Left lung (tissue), 14 donors: ENCODE measurements around the gene DET1. TPM values are rescaled to one million over a fixed set of nuclear protein-coding genes. Genes with fewer than 3 reads are reported as not detected.

Source experiments
- ATAC-seq: fragments of 200-7000 bp; cut with Tn5 transposase; one replicate; pipeline ENCODE4 v1.9.1; 2020; ENCODE audit warnings: moderate library complexity
- DNase-seq, 4 donors: peaks; one replicate each; pipeline ENCODE4 v3.0.0-alpha.2; 2013 to 2020
- H3K27ac ChIP-seq, 2 donors: fragments of 200-600 bp; sonication (generic) in 1 of 2; one replicate each; pipeline versions ENCODE4 v1.5.0 to v1.8.0; 2020 to 2021
- H3K27me3 ChIP-seq, 2 donors: fragments of 200-600 bp; sonication (generic) in 1 of 2; one replicate each; pipeline versions ENCODE4 v1.5.0 to v1.8.0; 2020 to 2021
- H3K36me3 ChIP-seq, 2 donors: fragments of 200-600 bp; sonication (generic) in 1 of 2; one replicate each; pipeline versions ENCODE4 v1.5.0 to v1.8.0; 2020 to 2021
- H3K4me1 ChIP-seq, 2 donors: fragments of 200-600 bp; one replicate each; pipeline ENCODE4 v1.8.0; 2021
- H3K4me3 ChIP-seq, 2 donors: fragments of 200-600 bp; sonication (generic) in 1 of 2; one replicate each; pipeline versions ENCODE4 v1.5.0 to v1.8.0; 2020 to 2021; ENCODE audit warnings: mild to moderate bottlenecking in 1 of 2
- H3K9me3 ChIP-seq, 2 donors: fragments of 200-600 bp; sonication (generic) in 1 of 2; one replicate each; pipeline versions ENCODE4 v1.5.0 to v1.8.0; 2020 to 2021
- CTCF ChIP-seq, 2 donors: fragments of 200-600 bp; sonication (generic) in 1 of 2; IDR thresholded peaks; one replicate each; pipeline versions ENCODE4 v1.5.0 to v1.8.0; 2021; ENCODE audit warnings: antibody characterized with exemption in 2 of 2
- intact Hi-C, 2 donors: fragments of 100-400 bp; cut with DNase I; formaldehyde crosslinking; loops; one replicate each; pipeline versions ENCODE4 v1.11.2 to v1.14.2; 2022
- long read RNA-seq, 12 donors: library from polyadenylated mRNA in 2 of 12; unstranded in 2 of 12; transcript quantifications; one replicate each; pipeline ENCODE4 v2.0.0 and lab custom pipeline, GENCODE V29; 2019 to 2026
- polyA plus RNA-seq, 6 donors: library from polyadenylated mRNA; unstranded; fragments of 120-200 nt; gene quantifications; one replicate each; pipeline ENCODE4 v1.2.1, GENCODE V29; 2013; ENCODE audit not compliant: insufficient read length in 6 of 6
- total RNA-seq, 2 donors: library from RNA; stranded (reverse); fragmentation: NEBNext Ultra II Directional; extraction: Animal tissue kit (Norgen Biotek cat#: 25700); gene quantifications; one replicate each; pipeline ENCODE4 v1.2.1, GENCODE V29; 2021
- donor health status: DM: no; HTN: yes; CAD: no.
- donor health status: DM: no; HTN: no; CAD: no.

The DET1 gene
- total RNA-seq (1 to 10 TPM; 4.0 to 4.2 TPM), polyA plus RNA-seq (10 to 100 TPM; 12.8 to 17.7 (median 16.4) TPM)
- long read RNA-seq, donor 1, transcript DET1-208 (1 exons, 3,844 nt), result major isoform, 12 of 20 reads
- long read RNA-seq, donor 1, partial matches to known transcripts, result 7 of 20 reads
- long read RNA-seq, donor 1, other reads (novel, unspliced or antisense), result 0 of 20 reads
- long read RNA-seq, donor 2, transcript DET1-208 (1 exons, 3,844 nt), result major isoform, 12 of 16 reads
- long read RNA-seq, donor 2, partial matches to known transcripts, result 0 of 16 reads
- long read RNA-seq, donor 2, other reads (novel, unspliced or antisense), result 0 of 16 reads
- long read RNA-seq, donor 3, partial matches to known transcripts, result 0 of 2 reads
- long read RNA-seq, donor 3, other reads (novel, unspliced or antisense), result 0 of 2 reads
- long read RNA-seq, donor 4, partial matches to known transcripts, result 0 of 1 reads
- long read RNA-seq, donor 4, other reads (novel, unspliced or antisense), result 0 of 1 reads
- long read RNA-seq, donor 5, transcript DET1-208 (1 exons, 3,844 nt), result major isoform, 10 of 12 reads
- long read RNA-seq, donor 5, partial matches to known transcripts, result 0 of 12 reads
- long read RNA-seq, donor 5, other reads (novel, unspliced or antisense), result 0 of 12 reads
- long read RNA-seq, donor 6, partial matches to known transcripts, result 0 of 4 reads
- long read RNA-seq, donor 6, other reads (novel, unspliced or antisense), result 0 of 4 reads
- long read RNA-seq, donor 7, partial matches to known transcripts, result 0 of 4 reads
- long read RNA-seq, donor 7, other reads (novel, unspliced or antisense), result 0 of 4 reads
- long read RNA-seq, donor 8, transcript DET1-201 (5 exons, 2,267 nt), result minor isoform, 5 of 12 reads
- long read RNA-seq, donor 8, transcript DET1-208 (1 exons, 3,844 nt), result major isoform, 7 of 12 reads
- long read RNA-seq, donor 8, partial matches to known transcripts, result 0 of 12 reads
- long read RNA-seq, donor 8, other reads (novel, unspliced or antisense), result 0 of 12 reads
- long read RNA-seq, donor 9, partial matches to known transcripts, result 0 of 1 reads
- long read RNA-seq, donor 9, other reads (novel, unspliced or antisense), result 0 of 1 reads
- long read RNA-seq, donor 10, partial matches to known transcripts, result 0 of 2 reads
- long read RNA-seq, donor 10, other reads (novel, unspliced or antisense), result 2 of 2 reads
- long read RNA-seq, donor 11, result 0 reads
- long read RNA-seq, donor 12, transcript DET1-208 (1 exons, 3,844 nt), result major isoform, 6 of 8 reads
- long read RNA-seq, donor 12, partial matches to known transcripts, result 0 of 8 reads
- long read RNA-seq, donor 12, other reads (novel, unspliced or antisense), result 0 of 8 reads

DNA sequence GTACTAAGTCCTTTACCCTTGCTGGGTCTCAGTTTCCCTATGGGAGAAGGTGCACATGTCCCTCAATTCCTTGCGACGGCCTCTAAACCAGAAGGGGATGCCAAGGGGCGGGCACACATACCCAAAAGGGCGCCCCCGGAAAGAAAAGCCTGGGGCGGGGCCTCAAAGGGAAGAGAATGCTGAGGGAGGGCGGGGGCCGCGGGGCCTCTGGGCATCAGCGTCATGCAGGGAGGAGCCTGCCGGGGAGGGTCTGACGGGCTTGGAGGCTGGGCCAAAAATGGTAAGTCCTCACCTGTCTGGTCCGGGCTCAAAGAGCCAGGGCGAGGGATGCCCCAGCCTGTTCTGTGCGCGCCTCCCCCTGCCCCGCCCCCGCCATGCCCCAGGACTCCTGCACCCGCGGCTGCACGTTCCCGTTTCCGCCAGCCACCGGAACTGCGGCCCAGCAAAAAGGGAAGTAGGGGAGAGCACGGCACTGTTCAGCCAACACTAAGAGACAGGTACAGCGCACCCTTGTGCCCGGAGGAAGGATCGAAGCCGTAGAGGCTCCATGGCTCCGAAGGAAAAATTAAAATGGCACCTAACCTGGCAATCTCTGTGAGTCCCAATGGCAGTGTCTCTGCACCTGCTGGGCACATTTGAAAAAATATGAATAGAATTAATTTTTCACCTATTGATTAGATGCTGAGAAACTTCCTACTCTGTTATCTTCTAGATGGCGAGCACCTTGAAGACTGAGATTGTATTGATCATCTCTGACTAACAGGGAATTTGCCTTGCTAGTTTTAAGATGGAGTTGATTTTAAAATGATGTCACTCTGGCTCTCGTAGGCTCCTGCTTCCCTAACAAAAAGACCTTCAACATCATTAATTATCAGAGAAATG lies at the start of gene DET1:
Gene DET1 (minus strand): TSS at position 434 of the 882 bp plus-strand sequence. CDS start 14,976 bp downstream, outside the sequence.
- TF ChIP-seq CTCF (IDR thresholded peaks at IDR 0.05), result peak; percentile 62 to 80
- intact Hi-C loops, result no loop called here
- Histone ChIP-seq H3K27ac (peak within 1 kb of the TSS; percentile 89 to 91), H3K4me3 (peak within 1 kb of the TSS; percentile 43 to 65), H3K36me3 (no peaks in the 10 kb centered on the region), H3K9me3 (no peaks in the 10 kb centered on the region), H3K4me1 (peaks cover 0 to 5% of the 10 kb centered on the region in 2 donors), H3K27me3 (no peaks in the 10 kb centered on the region)
- ATAC-seq (peak; percentile 100), DNase-seq (peak; percentile 87 to 98 (median 94))

- TF ChIP-seq CTCF (IDR thresholded peaks at IDR 0.05), result no peak
- Histone ChIP-seq H3K4me1 (no peaks in the 10 kb centered on the region), H3K27ac (no peak overlapping the region), H3K36me3 (no peaks in the 10 kb centered on the region), H3K9me3 (no peaks in the 10 kb centered on the region), H3K27me3 (no peaks in the 10 kb centered on the region), H3K4me3 (no peak overlapping the region)
- ATAC-seq (no peak), DNase-seq (no peak)
- intact Hi-C loops, result no loop called here
These were observed 44.9 kb upstream of the DET1 start for GRCh38 chr15:88591384-88591783.

GRCh38 chr15:88590759-88591158 lies 44.3 kb upstream of the DET1 start:
- no peak overlapping the region for H3K27ac ChIP-seq
- no peak for TF ChIP-seq CTCF (IDR thresholded peaks at IDR 0.05)
- H3K9me3 ChIP-seq, result no peaks in the 10 kb centered on the region
- H3K27me3 ChIP-seq, result no peaks in the 10 kb centered on the region
- intact Hi-C loops, result no loop called here
- ATAC-seq, result no peak
- no peaks in the 10 kb centered on the region for H3K36me3 ChIP-seq
- no peak for DNase-seq
- H3K4me1 ChIP-seq, result no peaks in the 10 kb centered on the region
- no peak overlapping the region for H3K4me3 ChIP-seq

DNA sequence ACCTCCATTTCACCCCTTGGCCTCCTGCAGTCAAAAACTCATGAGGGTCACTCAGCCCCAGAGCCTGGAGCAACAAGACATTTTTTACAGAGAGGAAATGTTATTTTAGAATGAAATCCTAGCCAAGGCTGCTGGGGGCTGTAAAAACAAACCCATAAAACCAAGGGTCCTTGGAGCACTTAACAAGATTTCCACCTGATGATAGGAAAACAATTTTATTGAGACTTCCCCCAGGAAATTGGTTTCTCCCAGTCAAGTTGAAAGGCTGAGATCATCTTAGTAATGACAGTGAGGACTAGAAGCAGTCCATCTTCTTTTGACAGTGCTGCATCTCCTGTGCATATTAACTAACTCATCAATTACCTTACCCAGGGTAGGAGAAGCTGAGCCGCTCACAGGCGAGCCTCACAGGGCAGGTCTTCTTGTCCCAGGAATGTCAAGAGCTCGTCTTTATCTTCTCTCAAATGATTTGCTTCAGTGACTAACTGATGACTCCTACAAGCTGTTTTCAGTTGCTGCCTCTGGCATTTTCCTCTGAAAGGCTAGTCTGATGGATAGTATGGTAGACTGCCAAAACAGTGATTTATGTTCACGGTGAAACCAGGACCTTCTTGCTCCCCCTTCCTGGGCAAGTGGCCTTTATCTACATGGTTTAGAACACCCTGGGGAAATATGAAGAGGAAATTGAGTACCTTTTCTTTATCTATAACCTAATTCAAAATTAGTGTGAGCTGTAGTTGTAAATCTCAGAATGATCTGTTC lies 40.1 kb upstream of the DET1 start:
- DNase-seq (no peak), ATAC-seq (no peak)
- H3K36me3 ChIP-seq, result no peaks in the 10 kb centered on the region
- intact Hi-C loops, result no loop called here
- H3K27ac ChIP-seq, result no peak overlapping the region
- peaks cover 0 to 5% of the 10 kb centered on the region in 2 donors for H3K9me3 ChIP-seq
- H3K4me3 ChIP-seq, result no peak overlapping the region
- no peaks in the 10 kb centered on the region for H3K4me1 ChIP-seq
- TF ChIP-seq CTCF (IDR thresholded peaks at IDR 0.05), result no peak
- H3K27me3 ChIP-seq, result no peaks in the 10 kb centered on the region
